Endothelial cell of umbilical vein (primary cell): ENCODE results near the gene ABLIM1. TPM values are rescaled to one million over a fixed set of nuclear protein-coding genes. Genes with fewer than 3 reads are reported as not detected.

ENCODE experiments used
- BruUV-seq: library from RNA; stranded (reverse); fragments of 400-500 nt; replicated peaks from 2 replicates; lab custom pipeline; 2021; lab: Mats Ljungman, UMichigan
- CTCF ChIA-PET: fragments of 300-600, 350-600 bp; sonication (Branson Sonifier 250); formaldehyde crosslinking; loops from one replicate; lab custom pipeline; 2021; ENCODE audit warnings: antibody characterized with exemption, inconsistent platforms; lab: Charles Lee
- POLR2A ChIA-PET: fragments of 300-600, 350-600 bp; sonication (Branson Sonifier 250); formaldehyde crosslinking; loops from one replicate; lab custom pipeline; 2021; ENCODE audit warnings: antibody characterized with exemption, inconsistent platforms; lab: Charles Lee
- DNase-seq: peaks from one replicate; pipeline ENCODE4 v3.0.0-alpha.2; 2011; ENCODE audit warnings: low read depth, low spot score
- FAIRE-seq: peaks from 2 replicates; lab custom pipeline; 2011; peaks lifted over from hg19 to GRCh38; lab: Jason Lieb, UNC
- H2AFZ ChIP-seq: 2 replicates; pipeline ENCODE4 v1.6.0; 2012; ENCODE audit warnings: low read depth, low read length, control low read depth, inconsistent platforms
- H3K27ac ChIP-seq: 2 replicates; pipeline ENCODE4 v1.5.1; 2011; ENCODE audit warnings: low read depth, mild to moderate bottlenecking, control low read depth, low read length, moderate library complexity; ENCODE audit not compliant: insufficient read depth
- H3K27me3 ChIP-seq, 2 experiments: 2 replicates each; pipeline versions ENCODE4 v1.6.0 to v1.6.1; 2011; ENCODE audit warnings: low read length in 2 of 2, mixed read lengths in 1 of 2; ENCODE audit not compliant: control insufficient read depth in 2 of 2, insufficient read depth in 2 of 2
- H3K36me3 ChIP-seq, 2 experiments: 2 replicates in 1 of 2; 3 replicates in 1 of 2; pipeline ENCODE4 v1.5.1; 2011; ENCODE audit warnings: low read length in 2 of 2, mild to moderate bottlenecking in 1 of 2, moderate library complexity in 1 of 2; ENCODE audit not compliant: control insufficient read depth in 2 of 2, insufficient read depth in 2 of 2; ENCODE audit errors: extremely low read depth in 1 of 2
- H3K4me1 ChIP-seq: 3 replicates; pipeline ENCODE4 v1.5.1; 2011; ENCODE audit warnings: mild to moderate bottlenecking, low read length; ENCODE audit not compliant: control insufficient read depth, insufficient read depth; ENCODE audit errors: extremely low read depth
- H3K4me2 ChIP-seq: 2 replicates; pipeline ENCODE4 v1.6.1; 2011; ENCODE audit warnings: low read length, control low read depth, mixed read lengths; ENCODE audit not compliant: insufficient read depth
- H3K4me3 ChIP-seq, 3 experiments: fragments of 200-600 bp in 1 of 3; sonication (generic), shearing (Covaris generic) in 1 of 3; replicated peaks in 1 of 3; 2 replicates each; pipeline ENCODE4 v1.5.1; 2011 to 2016; ENCODE audit warnings: control low read depth in 3 of 3, low read length in 3 of 3, mild to moderate bottlenecking in 2 of 3, inconsistent platforms in 1 of 3, low read depth in 1 of 3, moderate library complexity in 1 of 3; ENCODE audit not compliant: insufficient read depth in 1 of 3
- H3K79me2 ChIP-seq: 2 replicates; pipeline ENCODE4 v1.6.0; 2012; ENCODE audit warnings: low read length, inconsistent platforms; ENCODE audit not compliant: control insufficient read depth, insufficient read depth
- H3K9ac ChIP-seq: replicated peaks from 2 replicates; pipeline ENCODE3; 2011; ENCODE audit warnings: low read length, control low read depth; ENCODE audit not compliant: insufficient read depth; ENCODE audit errors: extremely low read depth
- H3K9me1 ChIP-seq: replicated peaks from 3 replicates; pipeline ENCODE4 v1.6.0; 2011; ENCODE audit warnings: mild to moderate bottlenecking, low read length; ENCODE audit not compliant: control insufficient read depth, insufficient read depth; ENCODE audit errors: extremely low read depth
- H3K9me3 ChIP-seq: replicated peaks from 2 replicates; pipeline ENCODE4 v1.5.1; 2012; ENCODE audit warnings: low read length, inconsistent platforms; ENCODE audit not compliant: control insufficient read depth, insufficient read depth
- H4K20me1 ChIP-seq: replicated peaks from 2 replicates; pipeline ENCODE3; 2011; ENCODE audit warnings: mild to moderate bottlenecking, low read length; ENCODE audit not compliant: control insufficient read depth, insufficient read depth; ENCODE audit errors: extremely low read depth
- CTCF ChIP-seq, 2 donors: IDR thresholded peaks; 1 replicate in 1 of 2; 2 replicates in 1 of 2; pipeline ENCODE4 v1.5.1; 2011; ENCODE audit warnings: low read length in 2 of 2, mild to moderate bottlenecking in 2 of 2, moderate library complexity in 2 of 2, control low read depth in 1 of 2, inconsistent platforms in 1 of 2, low read depth in 1 of 2; ENCODE audit not compliant: insufficient read depth in 1 of 2; ENCODE audit errors: extremely low read depth in 1 of 2
- EZH2 ChIP-seq: IDR thresholded peaks from 2 replicates; pipeline ENCODE4 v1.6.1; 2012; ENCODE audit warnings: borderline replicate concordance, low read depth, mild to moderate bottlenecking, moderate library complexity, low read length, inconsistent platforms; ENCODE audit not compliant: severe bottlenecking
- FOS ChIP-seq: IDR thresholded peaks from 2 replicates; pipeline ENCODE4 v1.6.1; 2011; ENCODE audit warnings: mild to moderate bottlenecking, low read length, moderate library complexity, borderline replicate concordance; ENCODE audit not compliant: insufficient read depth
- GATA2 ChIP-seq: IDR thresholded peaks from 2 replicates; pipeline ENCODE4 v1.7.0; 2011; ENCODE audit warnings: low read depth, mild to moderate bottlenecking, moderate library complexity, mixed read lengths, low read length; ENCODE audit not compliant: insufficient read length, insufficient read depth
- JUN ChIP-seq: IDR thresholded peaks from 2 replicates; pipeline ENCODE4 v1.6.1; 2011; ENCODE audit warnings: borderline replicate concordance, low read depth; ENCODE audit not compliant: insufficient read length, insufficient read depth
- MAX ChIP-seq: IDR thresholded peaks from 2 replicates; pipeline ENCODE4 v1.6.1; 2011; ENCODE audit not compliant: insufficient read depth, insufficient read length
- MYC ChIP-seq: IDR thresholded peaks from one replicate; pipeline ENCODE4 v1.6.1; 2011; ENCODE audit warnings: mild to moderate bottlenecking, low read depth, low read length
- POLR2A ChIP-seq: IDR thresholded peaks from 2 replicates; pipeline ENCODE4 v1.6.1; 2012; ENCODE audit warnings: low read depth, mild to moderate bottlenecking, control low read depth, low read length
- POLR2AphosphoS5 ChIP-seq: IDR thresholded peaks from 2 replicates; pipeline ENCODE4 v1.6.1; 2012; ENCODE audit warnings: low read depth, mild to moderate bottlenecking, control low read depth, low read length, moderate library complexity; ENCODE audit not compliant: insufficient read depth
- dilution Hi-C: fragments of 300-500 bp; cut with MboI; formaldehyde crosslinking; loops from one replicate; pipeline ENCODE4 v1.15.0; 2019; ENCODE audit warnings: low sequenced_read_pairs; ENCODE audit not compliant: extremely low pct_ligation_motif_present
- intact Hi-C: fragments of 100-400 bp; cut with micrococcal nuclease; formaldehyde crosslinking; loops from one replicate; pipeline ENCODE4 v1.10.0; 2022
- polyA plus RNA-seq, 4 experiments: library from polyadenylated mRNA; depleted of rRNA in 3 of 4; stranded (reverse) in 3 of 4; unstranded in 1 of 4; fragments of >200 nt; gene quantifications; 2 replicates each; pipeline versions ENCODE4 v1.2.1 to v1.2.3, GENCODE V29; 2011 to 2012; ENCODE audit warnings: missing spikeins in 1 of 4
- total RNA-seq: library from RNA; stranded (reverse); gene quantifications from 2 replicates; pipeline ENCODE4 v1.2.3, GENCODE V29; 2021

Gene ABLIM1
- total and polyA plus RNA-seq, 2 donors (not counting 3 experiments of a cell fraction or from before 2014, with no cell fraction given), result 128 to 235 TPM

GRCh38 chr10:114384601-114385000 lies 273.5 kb downstream of the ABLIM1 start:
- CTCF ChIA-PET, result no interaction called here
- peaks cover 14% of the 10 kb centered on the region for H3K4me1 ChIP-seq
- no peaks in the 10 kb centered on the region for H3K9me3 ChIP-seq
- H3K79me2 ChIP-seq, result no peaks in the 10 kb centered on the region
- no TSS peak for BruUV-seq
- H3K36me3 ChIP-seq, result no peaks in the 10 kb centered on the region
- POLR2A ChIA-PET, result no interaction called here
- no peaks in the 10 kb centered on the region for H3K9me1 ChIP-seq
- intact Hi-C loops (no loop called here), dilution Hi-C loops (no loop called here)
- H3K27ac ChIP-seq, result no peak overlapping the region
- TF ChIP-seq GATA2 (no peak), POLR2AphosphoS5 (no peak), POLR2A (no peak), CTCF (IDR thresholded peaks at IDR 0.05; ENCODE audit: extremely low read depth in 1 of 2, insufficient read depth in 1 of 2, low read depth in 1 of 2, low read length in 2 of 2) (no peak), MYC (no peak), FOS (no peak), JUN (no peak), EZH2 (no peak), MAX (no peak)
- DNase-seq (no peak), FAIRE-seq (no peak)
- H3K27me3 ChIP-seq, result peaks cover 6 to 15% of the 10 kb centered on the region in 2 experiments
- no peak overlapping the region for H2AFZ ChIP-seq
- H4K20me1 ChIP-seq, result no peaks in the 10 kb centered on the region
- H3K4me2 ChIP-seq, result no peak overlapping the region
- no peak overlapping the region for H3K9ac ChIP-seq
- no peak overlapping the region for H3K4me3 ChIP-seq
